HepG2 (cell line): ENCODE data around the gene FRMD1. TPM values are rescaled to one million over a fixed set of nuclear protein-coding genes. Genes with fewer than 3 reads are reported as not detected.

Experiments
- ATAC-seq: fragments of 200-7000 bp; cut with Tn5 transposase; 3 replicates; pipeline ENCODE4 v1.9.1; 2020; ENCODE audit warnings: mild to moderate bottlenecking, moderate library complexity
- BruUV-seq: library from RNA; stranded (reverse); fragments of 400-500 nt; replicated peaks from 2 replicates; lab custom pipeline; 2021; lab: Mats Ljungman, UMichigan
- CTCF ChIA-PET: fragments of 300-600 bp; formaldehyde crosslinking; extraction: SDS; loops from one replicate; lab custom pipeline; 2021; ENCODE audit warnings: low total read pairs, inconsistent platforms, low intra/inter-chr PET ratio; lab: Yijun Ruan, JAX
- POLR2A ChIA-PET: fragments of 350-600 bp; sonication (Branson Sonifier 250); formaldehyde crosslinking; loops from one replicate; lab custom pipeline; 2020; ENCODE audit warnings: antibody characterized with exemption, inconsistent platforms; lab: Yijun Ruan, JAX
- DNase-seq: peaks from one replicate; pipeline ENCODE4 v3.0.0-alpha.2; 2015; ENCODE audit warnings: low spot score
- FAIRE-seq: peaks from 3 replicates; lab custom pipeline; 2011; peaks lifted over from hg19 to GRCh38; lab: Jason Lieb, UNC
- H2AFZ ChIP-seq: one replicate; pipeline ENCODE4 v1.6.1; 2011; ENCODE audit warnings: low read length, inconsistent platforms
- H3K27ac ChIP-seq: fragments of 300-600 bp; 3 replicates; pipeline ENCODE4 v1.8.0; 2011; ENCODE audit warnings: mixed run types, mild to moderate bottlenecking, mixed read lengths, low read length, inconsistent platforms; ENCODE audit not compliant: insufficient read depth; ENCODE audit errors: extremely low read length
- H3K27me3 ChIP-seq, 2 experiments: fragments of 200-600 bp in 1 of 2; 2 replicates in 1 of 2; 3 replicates in 1 of 2; pipeline versions ENCODE4 v1.6.0 to v1.8.0; 2011; ENCODE audit warnings: low read length in 2 of 2, mild to moderate bottlenecking in 2 of 2, moderate library complexity in 2 of 2, inconsistent platforms in 1 of 2; ENCODE audit not compliant: insufficient read depth in 2 of 2, control insufficient read depth in 1 of 2
- H3K36me3 ChIP-seq, 2 experiments: fragments of 200-600 bp in 1 of 2; replicated peaks in 1 of 2; 2 replicates in 1 of 2; 3 replicates in 1 of 2; pipeline versions ENCODE4 v1.5.1 to v1.8.0; 2011; ENCODE audit warnings: low read length in 2 of 2, inconsistent platforms in 1 of 2; ENCODE audit not compliant: insufficient read depth in 2 of 2, control insufficient read depth in 1 of 2
- H3K4me1 ChIP-seq: 2 replicates; pipeline ENCODE4 v1.5.1; 2012; ENCODE audit warnings: low read length, inconsistent platforms; ENCODE audit not compliant: insufficient read depth
- H3K4me2 ChIP-seq: 2 replicates; pipeline ENCODE4 v1.6.0; 2011; ENCODE audit warnings: low read depth, low read length, inconsistent platforms
- H3K4me3 ChIP-seq, 3 experiments: fragments of 200-600 bp in 1 of 3; sonication (generic), shearing (Covaris generic) in 1 of 3; replicated peaks in 1 of 3; 2 replicates each; pipeline ENCODE4 v1.5.1; 2011 to 2016; ENCODE audit warnings: low read length in 3 of 3, inconsistent platforms in 2 of 3, low read depth in 2 of 3, mild to moderate bottlenecking in 2 of 3, control low read depth in 1 of 3, mixed read lengths in 1 of 3; ENCODE audit not compliant: insufficient read depth in 1 of 3
- H3K79me2 ChIP-seq: one replicate; pipeline ENCODE4 v1.6.1; 2011; ENCODE audit warnings: low read length, inconsistent platforms; ENCODE audit not compliant: insufficient read depth
- H3K9ac ChIP-seq: 2 replicates; pipeline ENCODE4 v1.6.0; 2011; ENCODE audit warnings: mild to moderate bottlenecking, low read depth, low read length, inconsistent platforms; ENCODE audit not compliant: insufficient read depth
- H3K9me3 ChIP-seq: 2 replicates; pipeline ENCODE4 v1.5.1; 2012; ENCODE audit warnings: mild to moderate bottlenecking, low read length
- H4K20me1 ChIP-seq: 2 replicates; pipeline ENCODE4 v1.6.0; 2011; ENCODE audit warnings: inconsistent platforms, mild to moderate bottlenecking, low read length, moderate library complexity; ENCODE audit not compliant: insufficient read depth
- BCL6 ChIP-seq: IDR thresholded peaks from 2 replicates; pipeline ENCODE4 v1.6.1; 2016; ENCODE audit warnings: missing genetic modification reagents, missing compliant biosample characterization
- CEBPB ChIP-seq: IDR thresholded peaks from 2 replicates; pipeline ENCODE4 v1.6.1; 2011; ENCODE audit warnings: low read depth, low read length, improper control_type of control experiment, borderline replicate concordance
- FOXK2 ChIP-seq: fragments of 450-650 bp; IDR thresholded peaks from 2 replicates; pipeline ENCODE4 v1.6.1; 2016
- NRL ChIP-seq: sonication (generic); formaldehyde crosslinking; IDR thresholded peaks from 2 replicates; pipeline ENCODE4 v1.5.0; 2020; ENCODE audit warnings: missing genetic modification reagents, mild to moderate bottlenecking, moderate library complexity, borderline replicate concordance
- PHF21A ChIP-seq: sonication (generic); formaldehyde crosslinking; IDR thresholded peaks from 2 replicates; pipeline ENCODE4 v1.5.0; 2020; ENCODE audit warnings: mild to moderate bottlenecking, missing genetic modification reagents
- PRPF4 ChIP-seq: fragments of 200-400 bp; formaldehyde crosslinking; IDR thresholded peaks from 2 replicates; pipeline ENCODE4 v1.6.1; 2016; ENCODE audit warnings: low read length, low read depth; ENCODE audit not compliant: poor library complexity, severe bottlenecking
- RXRB ChIP-seq: IDR thresholded peaks from 2 replicates; pipeline ENCODE4 v1.6.1; 2016; ENCODE audit warnings: borderline replicate concordance, missing genetic modification reagents, missing compliant biosample characterization
- SUZ12 ChIP-seq: fragments of 150-350 bp; IDR thresholded peaks from 2 replicates; pipeline ENCODE4 v1.6.1; 2014; ENCODE audit warnings: low read depth, low read length
- TEAD3 ChIP-seq: optimal IDR thresholded peaks from 2 replicates; pipeline ENCODE3; 2016; ENCODE audit warnings: borderline replicate concordance
- ZBTB21 ChIP-seq: sonication (generic); formaldehyde crosslinking; IDR thresholded peaks from 2 replicates; pipeline ENCODE4 v1.4.0; 2020; ENCODE audit warnings: missing genetic modification reagents
- ZHX2 ChIP-seq, 2 experiments: sonication (generic) in 1 of 2; formaldehyde crosslinking in 1 of 2; IDR thresholded peaks; 2 replicates each; pipeline versions ENCODE4 v1.6.1 to v1.9.0; 2014 to 2022; ENCODE audit warnings: antibody characterized with exemption in 1 of 2, borderline replicate concordance in 1 of 2, inconsistent platforms in 1 of 2, low read depth in 1 of 2, missing genetic modification reagents in 1 of 2
- ZNF138 ChIP-seq: sonication (generic); formaldehyde crosslinking; IDR thresholded peaks from 2 replicates; pipeline ENCODE4 v1.5.0; 2020; ENCODE audit warnings: mild to moderate bottlenecking, low read depth, missing genetic modification reagents
- ZNF230 ChIP-seq: sonication (generic); formaldehyde crosslinking; IDR thresholded peaks from 2 replicates; pipeline ENCODE4 v1.4.0; 2020; ENCODE audit warnings: mild to moderate bottlenecking, missing genetic modification reagents
- ZNF644 ChIP-seq: IDR thresholded peaks from 2 replicates; pipeline ENCODE4 v1.6.1; 2016; ENCODE audit warnings: low read depth
- ZNF883 ChIP-seq: sonication (generic); formaldehyde crosslinking; IDR thresholded peaks from 2 replicates; pipeline ENCODE4 v1.5.1; 2020; ENCODE audit warnings: mild to moderate bottlenecking, missing genetic modification reagents; ENCODE audit errors: not compliant biosample characterization
- WGBS: methylation state at CpG from one replicate; pipeline ENCODE4 v1.1.6; 2017; ENCODE audit warnings: low lambda C conversion rate; 5-methylcytosine and 5-hydroxymethylcytosine counted together
- in situ Hi-C: cut with HindIII; loops from 2 replicates; pipeline ENCODE4 v1.10.0; 2017; ENCODE audit warnings: low pct_unique_long_range_greater_than_20kb; ENCODE audit not compliant: extremely low pct_ligation_motif_present
- intact Hi-C: fragments of 100-400 bp; cut with micrococcal nuclease; formaldehyde crosslinking; loops from one replicate; pipeline ENCODE4 v1.10.0; 2022; ENCODE audit not compliant: unreplicated experiment
- polyA plus RNA-seq, 8 experiments: library from polyadenylated mRNA; depleted of rRNA in 3 of 8; stranded (reverse) in 7 of 8; unstranded in 1 of 8; fragments of >200 nt; fragmentation: Illumina TruSeq in 4 of 8; extraction: Trizol in 4 of 8; gene quantifications; 2 replicates each; pipeline versions ENCODE4 v1.2.1 to v1.2.3, GENCODE V29; 2011 to 2016; ENCODE audit warnings: low read depth in 4 of 8, missing spikeins in 1 of 8, mixed read lengths in 1 of 8; ENCODE audit not compliant: insufficient read depth in 1 of 8
- total RNA-seq, 5 experiments: library from RNA; depleted of rRNA; stranded (reverse); fragments of >200 nt; fragmentation: Illumina TruSeq; extraction: Trizol; gene quantifications; 2 replicates each; pipeline ENCODE4 v1.2.3, GENCODE V29; 2016; ENCODE audit warnings: low read depth in 1 of 5

Gene FRMD1
- total and polyA plus RNA-seq, 2 of the 13 experiments (the other 11 are each of a cell fraction or from before 2014, with no cell fraction given), result 0.01 TPM; not detected in 1

GRCh38 chr6:168053086-168053956 is 25.7 kb downstream of the FRMD1 start:
- H3K79me2 ChIP-seq, result no peaks in the 10 kb centered on the region
- H2AFZ ChIP-seq, result no peak overlapping the region
- no peak overlapping the region for H3K27ac ChIP-seq
- H3K4me1 ChIP-seq, result no peaks in the 10 kb centered on the region
- H3K9me3 ChIP-seq, result no peaks in the 10 kb centered on the region
- TF ChIP-seq CEBPB, result no peak
- TF ChIP-seq SUZ12, result no peak
- no peak for TF ChIP-seq ZNF883 (CRISPR knock-in tag)
- no peak for TF ChIP-seq TEAD3
- TF ChIP-seq PHF21A (CRISPR knock-in tag), result no peak
- TF ChIP-seq BCL6, result no peak
- TF ChIP-seq RXRB (CRISPR knock-in tag), result no peak
- no peak for TF ChIP-seq ZBTB21 (CRISPR knock-in tag)
- TF ChIP-seq ZNF230 (CRISPR knock-in tag), result no peak
- no peak for TF ChIP-seq PRPF4
- TF ChIP-seq FOXK2, result no peak
- no peak for TF ChIP-seq NRL (CRISPR knock-in tag)
- TF ChIP-seq ZHX2 (IDR thresholded peaks at IDR 0.05; ENCODE audit: low read depth), result no peak
- TF ChIP-seq ZHX2 (CRISPR knock-in tag; IDR thresholded peaks at IDR 0.05; ENCODE audit: borderline replicate concordance), result no peak
- TF ChIP-seq ZNF138 (CRISPR knock-in tag), result no peak
- no peak for TF ChIP-seq ZNF644
- TF ChIP-seq, all 625 proteins: peak for 0
- H3K9ac ChIP-seq, result no peak overlapping the region
- intact Hi-C loops, result no loop called here
- H3K27me3 ChIP-seq, result peaks cover 23 to 75% of the 10 kb centered on the region in 2 experiments
- in situ Hi-C loops, result loop anchor here (10.0 kb wide), 1 partner anchor 81 kb away; no protein-coding TSS in a partner anchor
- H3K36me3 ChIP-seq, result no peaks in the 10 kb centered on the region
- no peaks in the 10 kb centered on the region for H4K20me1 ChIP-seq
- ChIA-PET POLR2A (no interaction called here), CTCF (no interaction called here)
- BruUV-seq, result no TSS peak
- H3K4me2 ChIP-seq, result no peak overlapping the region
- no peak overlapping the region for H3K4me3 ChIP-seq
- WGBS, result 50% methylated on average over 30 of the region's 38 CpGs
- FAIRE-seq (no peak), ATAC-seq (no peak), DNase-seq (no peak)
